HepG2 (cell line): Measurements from ENCODE around the gene MIPEP. TPM values are rescaled to one million over a fixed set of nuclear protein-coding genes. Genes with fewer than 3 reads are reported as not detected.

Experiments
- ATAC-seq: fragments of 200-7000 bp; cut with Tn5 transposase; 3 replicates; pipeline ENCODE4 v1.9.1; 2020; ENCODE audit warnings: mild to moderate bottlenecking, moderate library complexity
- BruUV-seq: library from RNA; stranded (reverse); fragments of 400-500 nt; replicated peaks from 2 replicates; lab custom pipeline; 2021; lab: Mats Ljungman, UMichigan
- CTCF ChIA-PET: fragments of 300-600 bp; formaldehyde crosslinking; extraction: SDS; loops from one replicate; lab custom pipeline; 2021; ENCODE audit warnings: low total read pairs, inconsistent platforms, low intra/inter-chr PET ratio; lab: Yijun Ruan, JAX
- POLR2A ChIA-PET: fragments of 350-600 bp; sonication (Branson Sonifier 250); formaldehyde crosslinking; loops from one replicate; lab custom pipeline; 2020; ENCODE audit warnings: antibody characterized with exemption, inconsistent platforms; lab: Yijun Ruan, JAX
- DNase-seq: peaks from one replicate; pipeline ENCODE4 v3.0.0-alpha.2; 2015; ENCODE audit warnings: low spot score
- FAIRE-seq: peaks from 3 replicates; lab custom pipeline; 2011; peaks lifted over from hg19 to GRCh38; lab: Jason Lieb, UNC
- H2AFZ ChIP-seq: one replicate; pipeline ENCODE4 v1.6.1; 2011; ENCODE audit warnings: low read length, inconsistent platforms
- H3K27ac ChIP-seq: fragments of 300-600 bp; 3 replicates; pipeline ENCODE4 v1.8.0; 2011; ENCODE audit warnings: mixed run types, mild to moderate bottlenecking, mixed read lengths, low read length, inconsistent platforms; ENCODE audit not compliant: insufficient read depth; ENCODE audit errors: extremely low read length
- H3K27me3 ChIP-seq, 2 experiments: fragments of 200-600 bp in 1 of 2; 2 replicates in 1 of 2; 3 replicates in 1 of 2; pipeline versions ENCODE4 v1.6.0 to v1.8.0; 2011; ENCODE audit warnings: low read length in 2 of 2, mild to moderate bottlenecking in 2 of 2, moderate library complexity in 2 of 2, inconsistent platforms in 1 of 2; ENCODE audit not compliant: insufficient read depth in 2 of 2, control insufficient read depth in 1 of 2
- H3K36me3 ChIP-seq, 2 experiments: fragments of 200-600 bp in 1 of 2; replicated peaks in 1 of 2; 2 replicates in 1 of 2; 3 replicates in 1 of 2; pipeline versions ENCODE4 v1.5.1 to v1.8.0; 2011; ENCODE audit warnings: low read length in 2 of 2, inconsistent platforms in 1 of 2; ENCODE audit not compliant: insufficient read depth in 2 of 2, control insufficient read depth in 1 of 2
- H3K4me1 ChIP-seq: 2 replicates; pipeline ENCODE4 v1.5.1; 2012; ENCODE audit warnings: low read length, inconsistent platforms; ENCODE audit not compliant: insufficient read depth
- H3K4me2 ChIP-seq: 2 replicates; pipeline ENCODE4 v1.6.0; 2011; ENCODE audit warnings: low read depth, low read length, inconsistent platforms
- H3K4me3 ChIP-seq, 3 experiments: fragments of 200-600 bp in 1 of 3; sonication (generic), shearing (Covaris generic) in 1 of 3; replicated peaks in 1 of 3; 2 replicates each; pipeline ENCODE4 v1.5.1; 2011 to 2016; ENCODE audit warnings: low read length in 3 of 3, inconsistent platforms in 2 of 3, low read depth in 2 of 3, mild to moderate bottlenecking in 2 of 3, control low read depth in 1 of 3, mixed read lengths in 1 of 3; ENCODE audit not compliant: insufficient read depth in 1 of 3
- H3K79me2 ChIP-seq: one replicate; pipeline ENCODE4 v1.6.1; 2011; ENCODE audit warnings: low read length, inconsistent platforms; ENCODE audit not compliant: insufficient read depth
- H3K9ac ChIP-seq: 2 replicates; pipeline ENCODE4 v1.6.0; 2011; ENCODE audit warnings: mild to moderate bottlenecking, low read depth, low read length, inconsistent platforms; ENCODE audit not compliant: insufficient read depth
- H3K9me3 ChIP-seq: 2 replicates; pipeline ENCODE4 v1.5.1; 2012; ENCODE audit warnings: mild to moderate bottlenecking, low read length
- H4K20me1 ChIP-seq: 2 replicates; pipeline ENCODE4 v1.6.0; 2011; ENCODE audit warnings: inconsistent platforms, mild to moderate bottlenecking, low read length, moderate library complexity; ENCODE audit not compliant: insufficient read depth
- ATF7-NPFF ChIP-seq: sonication (generic); formaldehyde crosslinking; IDR thresholded peaks from 2 replicates; pipeline ENCODE4 v1.8.1; 2023; ENCODE audit warnings: mild to moderate bottlenecking, low read depth, missing genetic modification reagents, moderate library complexity
- CCDC6 ChIP-seq: sonication (generic); formaldehyde crosslinking; IDR thresholded peaks from 2 replicates; pipeline ENCODE4 v1.8.1; 2022; ENCODE audit warnings: mild to moderate bottlenecking, missing genetic modification reagents, moderate library complexity
- HNRNPH1 ChIP-seq: fragments of 200-400 bp; formaldehyde crosslinking; optimal IDR thresholded peaks from 2 replicates; pipeline ENCODE3; 2017; ENCODE audit warnings: mild to moderate bottlenecking, low read depth, low read length
- MNT ChIP-seq: fragments of 450-650 bp; IDR thresholded peaks from 2 replicates; pipeline ENCODE4 v1.6.1; 2016
- NR2C2 ChIP-seq: sonication (generic); formaldehyde crosslinking; IDR thresholded peaks from 2 replicates; pipeline ENCODE4 v1.4.0; 2020; ENCODE audit warnings: missing genetic modification reagents, mild to moderate bottlenecking, moderate library complexity, borderline replicate concordance
- NR2F2 ChIP-seq: IDR thresholded peaks from 2 replicates; pipeline ENCODE4 v1.6.1; 2012; ENCODE audit warnings: low read depth, inconsistent platforms, borderline replicate concordance
- RAD21 ChIP-seq: fragments of 450-650 bp; formaldehyde crosslinking; IDR thresholded peaks from 2 replicates; pipeline ENCODE4 v1.5.0; 2020; ENCODE audit warnings: mild to moderate bottlenecking
- RBM39 ChIP-seq: fragments of 200-400 bp; formaldehyde crosslinking; IDR thresholded peaks from one replicate; pipeline ENCODE4 v1.6.1; 2018; ENCODE audit warnings: antibody characterized with exemption, mild to moderate bottlenecking, low read depth, low read length; ENCODE audit not compliant: poor library complexity, severe bottlenecking
- RFX3 ChIP-seq: IDR thresholded peaks from 2 replicates; pipeline ENCODE4 v1.6.1; 2016; ENCODE audit warnings: missing biosample characterization, missing genetic modification reagents
- SALL1 ChIP-seq: sonication (generic); formaldehyde crosslinking; IDR thresholded peaks from 2 replicates; pipeline ENCODE4 v1.8.0; 2022; ENCODE audit warnings: mild to moderate bottlenecking, missing genetic modification reagents
- SETDB1 ChIP-seq: sonication (generic); formaldehyde crosslinking; IDR thresholded peaks from 2 replicates; pipeline ENCODE4 v1.5.1; 2020; ENCODE audit warnings: missing genetic modification reagents, mild to moderate bottlenecking, borderline replicate concordance
- TBX2 ChIP-seq: sonication (generic); formaldehyde crosslinking; IDR thresholded peaks from 2 replicates; pipeline ENCODE4 v1.5.0; 2020; ENCODE audit warnings: missing genetic modification reagents, mild to moderate bottlenecking, borderline replicate concordance
- ZBTB21 ChIP-seq: sonication (generic); formaldehyde crosslinking; IDR thresholded peaks from 2 replicates; pipeline ENCODE4 v1.4.0; 2020; ENCODE audit warnings: missing genetic modification reagents
- ZFY ChIP-seq: sonication (generic); formaldehyde crosslinking; IDR thresholded peaks from 2 replicates; pipeline ENCODE4 v1.4.0; 2020; ENCODE audit warnings: missing genetic modification reagents
- ZNF101 ChIP-seq: sonication (generic); formaldehyde crosslinking; IDR thresholded peaks from 2 replicates; pipeline ENCODE4 v1.4.0; 2020; ENCODE audit warnings: mild to moderate bottlenecking, low read depth, missing genetic modification reagents, borderline replicate concordance
- ZNF749 ChIP-seq: sonication (generic); formaldehyde crosslinking; IDR thresholded peaks from 2 replicates; pipeline ENCODE4 v1.8.0; 2022; ENCODE audit warnings: mild to moderate bottlenecking, missing genetic modification reagents, moderate library complexity, borderline replicate concordance
- ZNF75D ChIP-seq: sonication (generic); formaldehyde crosslinking; IDR thresholded peaks from 2 replicates; pipeline ENCODE4 v1.8.1; 2023; ENCODE audit warnings: missing genetic modification reagents, mild to moderate bottlenecking, borderline replicate concordance
- WGBS: methylation state at CpG from one replicate; pipeline ENCODE4 v1.1.6; 2017; ENCODE audit warnings: low lambda C conversion rate; 5-methylcytosine and 5-hydroxymethylcytosine counted together
- in situ Hi-C: cut with HindIII; loops from 2 replicates; pipeline ENCODE4 v1.10.0; 2017; ENCODE audit warnings: low pct_unique_long_range_greater_than_20kb; ENCODE audit not compliant: extremely low pct_ligation_motif_present
- intact Hi-C: fragments of 100-400 bp; cut with micrococcal nuclease; formaldehyde crosslinking; loops from one replicate; pipeline ENCODE4 v1.10.0; 2022; ENCODE audit not compliant: unreplicated experiment
- polyA plus RNA-seq, 8 experiments: library from polyadenylated mRNA; depleted of rRNA in 3 of 8; stranded (reverse) in 7 of 8; unstranded in 1 of 8; fragments of >200 nt; fragmentation: Illumina TruSeq in 4 of 8; extraction: Trizol in 4 of 8; gene quantifications; 2 replicates each; pipeline versions ENCODE4 v1.2.1 to v1.2.3, GENCODE V29; 2011 to 2016; ENCODE audit warnings: low read depth in 4 of 8, missing spikeins in 1 of 8, mixed read lengths in 1 of 8; ENCODE audit not compliant: insufficient read depth in 1 of 8
- total RNA-seq, 5 experiments: library from RNA; depleted of rRNA; stranded (reverse); fragments of >200 nt; fragmentation: Illumina TruSeq; extraction: Trizol; gene quantifications; 2 replicates each; pipeline ENCODE4 v1.2.3, GENCODE V29; 2016; ENCODE audit warnings: low read depth in 1 of 5
- TF ChIP-seq, protein P1 (sequence below): sonication (generic); formaldehyde crosslinking; IDR thresholded peaks from 2 replicates; pipeline ENCODE4 v1.4.0; 2020; ENCODE audit warnings: mild to moderate bottlenecking, missing genetic modification reagents

Gene MIPEP
- total and polyA plus RNA-seq, 2 of the 13 experiments (the other 11 are each of a cell fraction or from before 2014, with no cell fraction given) = 9.3 to 24.1 TPM

- H3K27ac ChIP-seq = no peak overlapping the region
These were observed 64.0 kb downstream of the MIPEP start for GRCh38 chr13:23825179-23825578.

More at GRCh38 chr13:23825179-23825578, 64.0 kb downstream of the MIPEP start:
- no peaks in the 10 kb centered on the region for H3K9me3 ChIP-seq
- H3K36me3 ChIP-seq = no peaks in the 10 kb centered on the region
- H3K4me3 ChIP-seq = no peak overlapping the region
- ATAC-seq (no peak), DNase-seq (no peak), FAIRE-seq (no peak)
- intact Hi-C loops = no loop called here
- 84% methylated on average over 2 of the region's 2 CpGs for WGBS
- TF ChIP-seq ZNF101 (no peak), RFX3 (CRISPR knock-in tag) (no peak), RBM39 (no peak), SALL1 (CRISPR knock-in tag) (no peak), MNT (no peak), ZNF749 (CRISPR knock-in tag) (no peak), SETDB1 (CRISPR knock-in tag) (no peak), ATF7-NPFF (no peak), ZBTB21 (CRISPR knock-in tag) (no peak), NR2F2 (no peak), ZNF75D (CRISPR knock-in tag) (no peak), HNRNPH1 (no peak), ZFY (CRISPR knock-in tag) (no peak), CCDC6 (no peak), RAD21 (CRISPR knock-in tag) (no peak), TBX2 (CRISPR knock-in tag) (no peak), NR2C2 (CRISPR knock-in tag) (no peak)
- TF ChIP-seq, protein P1, sequence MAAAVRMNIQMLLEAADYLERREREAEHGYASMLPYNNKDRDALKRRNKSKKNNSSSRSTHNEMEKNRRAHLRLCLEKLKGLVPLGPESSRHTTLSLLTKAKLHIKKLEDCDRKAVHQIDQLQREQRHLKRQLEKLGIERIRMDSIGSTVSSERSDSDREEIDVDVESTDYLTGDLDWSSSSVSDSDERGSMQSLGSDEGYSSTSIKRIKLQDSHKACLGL (CRISPR knock-in tag) = no peak
- H4K20me1 ChIP-seq = no peaks in the 10 kb centered on the region
- H3K9ac ChIP-seq = no peak overlapping the region
- H3K79me2 ChIP-seq = no peaks in the 10 kb centered on the region
- H3K4me1 ChIP-seq = no peaks in the 10 kb centered on the region
- H2AFZ ChIP-seq = no peak overlapping the region
- CTCF ChIA-PET = no interaction called here
- H3K27me3 ChIP-seq = no peaks in the 10 kb centered on the region
- POLR2A ChIA-PET = no interaction called here
- H3K4me2 ChIP-seq = no peak overlapping the region
- BruUV-seq = no TSS peak
- in situ Hi-C loops = no loop called here
